H1 (cell line): ENCODE data around the gene OLFML2B. TPM values are rescaled to one million over a fixed set of nuclear protein-coding genes. Genes with fewer than 3 reads are reported as not detected.
A peak's percentile ranks its signal among the peaks of the same experiment; 100 is the strongest.

Experiments
- ATF2 ChIP-seq: IDR thresholded peaks from 2 replicates; pipeline ENCODE4 v1.6.1; 2012; ENCODE audit warnings: low read length, inconsistent platforms
- ATF3 ChIP-seq: IDR thresholded peaks from 2 replicates; pipeline ENCODE4 v1.6.1; 2011; ENCODE audit warnings: low read depth, mild to moderate bottlenecking, low read length; ENCODE audit not compliant: insufficient read depth
- CBX5 ChIP-seq: fragments of 300-800, 300-1000 bp; sonication (generic); IDR thresholded peaks from 2 replicates; pipeline ENCODE4 v1.7.1; 2016; ENCODE audit warnings: antibody characterized with exemption, low read length, low read depth
- CBX8 ChIP-seq: fragments of 300-800, 300-1000 bp; sonication (generic); IDR thresholded peaks from 2 replicates; pipeline ENCODE4 v1.7.1; 2016; ENCODE audit warnings: low read depth, low read length, borderline replicate concordance
- EGR1 ChIP-seq: IDR thresholded peaks from 2 replicates; pipeline ENCODE4 v1.6.1; 2011; ENCODE audit warnings: low read depth, low read length, borderline replicate concordance
- FOSL1 ChIP-seq: IDR thresholded peaks from 2 replicates; pipeline ENCODE4 v1.6.1; 2011; ENCODE audit warnings: mild to moderate bottlenecking, low read depth, low read length, moderate library complexity; ENCODE audit not compliant: insufficient read depth
- GABPA ChIP-seq: IDR thresholded peaks from 2 replicates; pipeline ENCODE4 v1.6.1; 2011; ENCODE audit warnings: mild to moderate bottlenecking, low read length, moderate library complexity, borderline replicate concordance; ENCODE audit not compliant: insufficient read depth
- JUN ChIP-seq: IDR thresholded peaks from 2 replicates; pipeline ENCODE4 v1.6.1; 2011; ENCODE audit warnings: low read depth, mild to moderate bottlenecking, improper control_type of control experiment, low read length
- NANOG ChIP-seq: IDR thresholded peaks from 2 replicates; pipeline ENCODE4 v1.6.1; 2011; ENCODE audit warnings: low read length, low read depth, mild to moderate bottlenecking, inconsistent platforms; ENCODE audit not compliant: insufficient read depth, poor library complexity, severe bottlenecking
- PHF8 ChIP-seq: fragments of 200-600 bp; sonication (generic); conservative IDR thresholded peaks from 2 replicates; pipeline ENCODE4 v1.7.1; 2012; ENCODE audit warnings: low read depth, mild to moderate bottlenecking, inconsistent platforms, low read length, moderate library complexity
- RAD21 ChIP-seq, 2 experiments: IDR thresholded peaks in 1 of 2; conservative IDR thresholded peaks in 1 of 2; 2 replicates each; pipeline ENCODE4 v1.6.1; 2011; ENCODE audit warnings: low read depth in 2 of 2, low read length in 2 of 2, improper control_type of control experiment in 1 of 2, inconsistent platforms in 1 of 2, mild to moderate bottlenecking in 1 of 2, moderate library complexity in 1 of 2
- RBBP5 ChIP-seq: IDR thresholded peaks from 2 replicates; pipeline ENCODE4 v1.7.1; 2012; ENCODE audit warnings: low read depth, mild to moderate bottlenecking, inconsistent platforms, low read length, moderate library complexity, borderline replicate concordance
- SIX5 ChIP-seq: IDR thresholded peaks from 2 replicates; pipeline ENCODE4 v1.6.1; 2011; ENCODE audit warnings: mild to moderate bottlenecking, low read depth, low read length
- TAF7 ChIP-seq: optimal IDR thresholded peaks from 2 replicates; pipeline ENCODE3; 2011; ENCODE audit warnings: low read depth, mild to moderate bottlenecking, inconsistent platforms, low read length, moderate library complexity, borderline replicate concordance
- polyA plus RNA-seq, 7 experiments: library from polyadenylated mRNA; depleted of rRNA in 3 of 7; stranded (reverse) in 5 of 7; unstranded in 2 of 7; fragments of >200 nt in 5 of 7; fragments of 200-250 nt in 2 of 7; gene quantifications; 1 replicate in 5 of 7; 2 replicates in 1 of 7; 4 replicates in 1 of 7; pipeline versions ENCODE4 v1.2.1 to v1.2.3, GENCODE V29; 2011 to 2013; ENCODE audit warnings: missing spikeins in 2 of 7, mixed read lengths in 2 of 7
- total RNA-seq: library from RNA; stranded (reverse); fragmentation: NEBNext Ultra II Directional; extraction: Animal tissue kit (Norgen Biotek cat#: 25700); gene quantifications from 2 replicates; pipeline ENCODE4 v1.2.1, GENCODE V29; 2021

Gene OLFML2B
- total and polyA plus RNA-seq, 2 of the 8 experiments (the other 6 are each of a cell fraction or from before 2014, with no cell fraction given) = 6.5 to 10.4 TPM

- no peak for TF ChIP-seq CBX5
- TF ChIP-seq JUN = no peak
- TF ChIP-seq NANOG = no peak
- TF ChIP-seq RAD21 (IDR thresholded peaks at IDR 0.05 in 1 of 2, conservative IDR thresholded peaks at IDR 0.05 in 1 of 2; ENCODE audit: low read depth in 2 of 2, low read length in 2 of 2) = peak; percentile 25 to 39; a peak in 3 of 4 replicates
- no peak for TF ChIP-seq FOSL1
- no peak for TF ChIP-seq ATF2
- peak; percentile 35; the same call in 1 of the 2 replicates for TF ChIP-seq RBBP5
- no peak for TF ChIP-seq EGR1
- TF ChIP-seq GABPA = peak; percentile 45; the same call in 1 of the 2 replicates
- TF ChIP-seq ATF3 = no peak
- no peak for TF ChIP-seq TAF7
- no peak for TF ChIP-seq CBX8
- no peak for TF ChIP-seq SIX5
- peak; percentile 46; the same call in 1 of the 2 replicates for TF ChIP-seq PHF8
- TF ChIP-seq, all 59 proteins: peak for 16
Observed at GRCh38 chr1:162023547-162024501, at the start of gene OLFML2B (continued).
